SJCRH30 (cell line): ENCODE results near the gene UPK3A. TPM values are rescaled to one million over a fixed set of nuclear protein-coding genes. Genes with fewer than 3 reads are reported as not detected.
"Not testable (repeated sequence)": the region's sequence is repeated elsewhere in the genome, so short reads cannot be mapped to it uniquely, and the experiment has no call there.

Source experiments
- DNase-seq, 2 experiments: peaks; one replicate each; pipeline ENCODE4 v3.0.0-alpha.2; 2015 to 2020
- H3K27ac ChIP-seq: fragments of 250-450 bp; sonication (Bioruptor Pico); 2 replicates; pipeline ENCODE4 v1.5.1; 2020; ENCODE audit warnings: mild to moderate bottlenecking, moderate library complexity
- H3K27me3 ChIP-seq: fragments of 250-450 bp; sonication (Bioruptor Pico); 2 replicates; pipeline ENCODE4 v1.5.1; 2020; ENCODE audit warnings: mild to moderate bottlenecking, moderate library complexity
- H3K36me3 ChIP-seq: fragments of 250-450 bp; sonication (Bioruptor Pico); 2 replicates; pipeline ENCODE4 v1.5.1; 2020; ENCODE audit warnings: mild to moderate bottlenecking, moderate library complexity
- H3K4me1 ChIP-seq: fragments of 250-450 bp; sonication (Bioruptor Pico); 2 replicates; pipeline ENCODE4 v1.5.1; 2020; ENCODE audit warnings: mild to moderate bottlenecking, moderate library complexity
- H3K4me3 ChIP-seq: fragments of 250-450 bp; sonication (Bioruptor Pico); 2 replicates; pipeline ENCODE4 v1.5.1; 2020; ENCODE audit warnings: mild to moderate bottlenecking, moderate library complexity
- H3K9me3 ChIP-seq: fragments of 250-450 bp; sonication (Bioruptor Pico); replicated peaks from 2 replicates; pipeline ENCODE4 v1.5.1; 2020; ENCODE audit warnings: mild to moderate bottlenecking, moderate library complexity
- total RNA-seq: library from RNA; depleted of rRNA; stranded (reverse); fragments of >200 nt; shearing (Covaris generic); gene quantifications from 2 replicates; pipeline ENCODE4 v1.2.3, GENCODE V29; 2014

The UPK3A gene
- total RNA-seq, 1 experiment from 2014 or later = not detected

DNA sequence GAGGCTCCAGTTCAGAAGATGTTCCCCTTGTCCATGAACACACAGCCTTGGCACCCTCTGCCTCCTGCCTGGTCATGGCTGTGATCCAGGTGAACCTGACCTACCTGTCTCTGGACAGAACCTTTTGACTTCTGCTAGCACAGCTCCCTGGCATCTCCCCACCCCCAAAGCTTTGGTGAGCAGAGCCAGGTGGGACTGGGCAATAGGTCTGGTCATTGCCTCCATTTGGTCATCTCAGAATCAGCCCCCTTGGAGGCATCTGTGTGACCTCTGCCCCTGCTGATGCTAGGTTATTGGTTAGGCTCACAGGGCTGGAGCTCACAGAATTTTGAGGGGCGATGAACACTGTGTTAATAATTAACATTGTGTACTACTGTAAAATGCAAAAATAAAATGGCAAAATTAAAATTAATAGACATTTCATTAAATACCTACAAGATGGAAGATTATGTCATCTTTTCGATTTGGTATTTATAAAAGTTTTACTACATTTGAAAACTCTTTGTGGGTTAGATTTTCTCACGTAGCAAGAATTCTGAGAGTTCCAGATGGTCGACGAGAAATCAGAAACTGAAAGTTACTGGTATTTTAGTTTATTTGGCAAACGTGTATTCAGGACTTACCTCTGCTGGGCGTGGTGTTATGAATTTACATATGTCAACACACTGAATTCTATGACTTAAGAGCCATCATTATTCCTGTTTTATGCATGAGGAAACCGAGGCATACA, 35.8 kb upstream of the UPK3A start:
- Histone ChIP-seq H3K27me3 (no peaks in the 10 kb centered on the region), H3K36me3 (no peaks in the 10 kb centered on the region), H3K4me1 (no peaks in the 10 kb centered on the region), H3K4me3 (no peak overlapping the region), H3K27ac (no peak overlapping the region), H3K9me3 (no peaks in the 10 kb centered on the region)
- DNase-seq = no peak

DNA sequence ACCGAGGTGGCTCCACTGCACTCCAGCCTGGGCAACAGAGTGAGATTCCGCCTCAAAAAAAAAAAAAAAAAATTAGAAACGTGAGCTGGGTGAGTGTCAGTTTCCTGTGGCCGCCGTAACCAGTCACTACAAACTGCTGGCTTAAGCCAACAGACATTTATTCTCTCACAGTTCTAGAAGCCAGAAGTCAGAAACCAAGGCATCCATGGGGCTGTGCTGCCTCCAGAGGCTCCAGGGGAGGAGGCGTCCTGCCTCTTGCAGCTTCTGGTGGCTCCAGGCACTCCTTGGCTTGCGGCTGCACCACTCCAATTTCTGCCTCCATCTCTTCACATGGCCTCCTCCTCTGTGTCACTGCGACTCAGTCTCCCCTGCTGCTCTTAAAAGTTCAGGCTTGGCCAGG, 32.9 kb upstream of the UPK3A start:
- Histone ChIP-seq H3K27me3 (no peaks in the 10 kb centered on the region), H3K27ac (no peak overlapping the region)
- DNase-seq = no peak

GRCh38 chr22:45253039-45253641, 31.6 kb upstream of the UPK3A start:
- H3K27ac ChIP-seq = no peak overlapping the region
- no peak for DNase-seq
- no peaks in the 10 kb centered on the region for H3K9me3 ChIP-seq
- H3K27me3 ChIP-seq = no peaks in the 10 kb centered on the region
- no peaks in the 10 kb centered on the region for H3K36me3 ChIP-seq
- H3K4me1 ChIP-seq = no peaks in the 10 kb centered on the region
- H3K4me3 ChIP-seq = no peak overlapping the region

More for the DNA sequence above, 32.9 kb upstream of the UPK3A start:
- no peaks in the 10 kb centered on the region for H3K9me3 ChIP-seq
- no peaks in the 10 kb centered on the region for H3K36me3 ChIP-seq
- no peaks in the 10 kb centered on the region for H3K4me1 ChIP-seq
- H3K4me3 ChIP-seq = no peak overlapping the region

DNA sequence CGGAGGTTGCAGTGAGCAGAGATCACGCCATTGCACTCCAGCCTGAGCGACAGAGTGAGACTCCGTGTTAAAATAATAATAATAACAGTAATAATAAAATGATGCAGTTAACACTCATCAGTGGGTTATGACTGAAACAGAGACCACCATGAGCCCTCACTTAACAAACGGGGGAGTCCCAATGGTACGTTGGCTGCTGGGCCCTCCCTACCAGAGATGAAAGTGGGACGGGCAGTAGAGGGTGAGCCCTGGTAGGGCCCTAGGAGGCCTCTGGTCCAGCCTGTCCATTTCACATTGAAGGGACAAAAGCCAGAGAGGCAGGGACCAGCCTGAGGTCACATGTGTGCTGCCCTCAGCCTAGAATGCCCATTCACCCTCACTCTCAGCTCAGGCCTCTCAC, 30.4 kb upstream of the UPK3A start:
- Histone ChIP-seq H3K27me3 (no peaks in the 10 kb centered on the region), H3K27ac (no peak overlapping the region), H3K4me3 (no peak overlapping the region), H3K9me3 (no peaks in the 10 kb centered on the region), H3K4me1 (no peaks in the 10 kb centered on the region), H3K36me3 (no peaks in the 10 kb centered on the region)
- no peak for DNase-seq

- no peaks in the 10 kb centered on the region for H3K27me3 ChIP-seq
- no peaks in the 10 kb centered on the region for H3K36me3 ChIP-seq
- no peaks in the 10 kb centered on the region for H3K9me3 ChIP-seq
- no peaks in the 10 kb centered on the region for H3K4me1 ChIP-seq
- H3K4me3 ChIP-seq = no peak overlapping the region
- no peak for DNase-seq
- H3K27ac ChIP-seq = no peak overlapping the region
Observed at GRCh38 chr22:45254789-45255278, 29.9 kb upstream of the UPK3A start.

GRCh38 chr22:45257941-45258340, 26.8 kb upstream of the UPK3A start:
- not testable (repeated sequence) for H3K27me3 ChIP-seq, DNase-seq, H3K27ac ChIP-seq, H3K4me3 ChIP-seq, H3K4me1 ChIP-seq, H3K9me3 ChIP-seq, H3K36me3 ChIP-seq

GRCh38 chr22:45259754-45260394, 24.9 kb upstream of the UPK3A start:
- H3K27me3 ChIP-seq = no peaks in the 10 kb centered on the region
- H3K9me3 ChIP-seq = no peaks in the 10 kb centered on the region
- H3K27ac ChIP-seq = no peak overlapping the region
- no peak for DNase-seq
- no peaks in the 10 kb centered on the region for H3K36me3 ChIP-seq
- no peaks in the 10 kb centered on the region for H3K4me1 ChIP-seq
- H3K4me3 ChIP-seq = no peak overlapping the region

- not testable (repeated sequence) for H3K4me3 ChIP-seq, DNase-seq, H3K27me3 ChIP-seq, H3K4me1 ChIP-seq, H3K27ac ChIP-seq, H3K9me3 ChIP-seq, H3K36me3 ChIP-seq
Observed at GRCh38 chr22:45260395-45260759, 24.4 kb upstream of the UPK3A start.

DNA sequence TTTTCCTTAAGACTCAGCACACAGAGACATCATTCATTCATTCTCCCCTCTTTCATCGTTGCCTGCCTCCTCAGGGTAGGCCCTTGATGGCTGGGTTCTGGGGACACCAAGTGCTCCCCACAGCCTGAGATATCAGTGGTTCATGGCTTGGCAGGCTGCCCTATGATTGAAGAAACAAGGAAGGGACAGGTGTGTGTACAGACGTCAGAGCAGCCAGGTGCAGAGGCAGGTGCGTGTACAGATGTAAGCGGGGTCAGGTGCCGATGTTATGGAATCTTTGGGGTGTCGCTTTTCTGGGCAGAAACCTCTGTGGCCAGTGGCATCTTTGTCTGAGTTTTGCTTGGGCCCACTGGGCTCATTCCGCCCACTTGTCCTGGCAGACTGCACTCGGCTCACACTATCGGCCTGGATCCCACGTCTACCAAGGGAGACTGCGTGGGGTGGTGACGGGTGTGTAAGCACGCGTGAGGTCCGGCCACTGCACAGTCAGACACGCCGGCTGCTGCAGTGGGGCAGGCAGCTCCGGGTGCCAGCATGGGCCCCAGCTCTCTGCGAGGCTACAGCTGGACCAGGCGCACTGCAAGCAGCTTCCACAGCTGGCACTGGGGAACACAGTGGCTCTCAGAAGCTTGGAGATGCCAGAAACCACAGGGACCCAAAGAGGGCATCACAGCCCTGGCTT, 23.2 kb upstream of the UPK3A start:
- Histone ChIP-seq H3K27ac (no peak overlapping the region), H3K4me3 (no peak overlapping the region), H3K4me1 (no peaks in the 10 kb centered on the region), H3K9me3 (no peaks in the 10 kb centered on the region), H3K36me3 (no peaks in the 10 kb centered on the region), H3K27me3 (no peaks in the 10 kb centered on the region)
- no peak for DNase-seq

GRCh38 chr22:45262195-45262930, 22.4 kb upstream of the UPK3A start:
- no peaks in the 10 kb centered on the region for H3K27me3 ChIP-seq
- H3K36me3 ChIP-seq = no peaks in the 10 kb centered on the region
- H3K4me1 ChIP-seq = no peaks in the 10 kb centered on the region
- no peak overlapping the region for H3K27ac ChIP-seq
- no peak for DNase-seq
- H3K4me3 ChIP-seq = no peak overlapping the region
- H3K9me3 ChIP-seq = no peaks in the 10 kb centered on the region

DNA sequence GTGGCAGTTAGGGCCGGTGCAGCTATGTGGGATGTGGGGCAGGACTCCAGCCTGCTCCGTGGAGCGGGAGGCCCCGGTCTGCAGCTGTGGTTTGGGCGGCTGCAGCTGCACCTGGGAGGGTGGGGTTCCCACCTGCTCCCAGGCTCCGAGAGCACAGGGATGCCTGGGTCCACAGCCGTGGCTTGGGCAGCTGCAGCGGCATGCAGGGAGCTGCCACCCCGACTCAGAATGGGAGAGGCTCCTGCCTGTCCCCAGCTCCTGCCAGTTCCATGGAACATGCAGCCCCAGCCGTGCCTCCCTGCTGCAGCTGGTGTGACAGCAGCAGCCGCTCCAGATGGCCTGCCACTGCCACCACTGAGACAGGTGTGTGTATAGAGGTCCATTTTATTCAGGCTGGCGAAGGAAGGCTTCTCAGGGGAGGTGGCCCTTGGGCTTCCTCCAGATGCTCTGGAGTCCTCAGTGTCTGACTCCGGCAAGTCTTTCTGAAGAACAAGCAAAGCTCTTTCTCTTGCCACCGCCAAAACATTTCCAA, 21.8 kb upstream of the UPK3A start:
- H3K9me3 ChIP-seq = no peaks in the 10 kb centered on the region
- no peaks in the 10 kb centered on the region for H3K4me1 ChIP-seq
- no peak overlapping the region for H3K4me3 ChIP-seq
- no peak overlapping the region for H3K27ac ChIP-seq
- H3K27me3 ChIP-seq = no peaks in the 10 kb centered on the region
- peak in 1 of 2 experiments; percentile 44 for DNase-seq
- no peaks in the 10 kb centered on the region for H3K36me3 ChIP-seq

DNA sequence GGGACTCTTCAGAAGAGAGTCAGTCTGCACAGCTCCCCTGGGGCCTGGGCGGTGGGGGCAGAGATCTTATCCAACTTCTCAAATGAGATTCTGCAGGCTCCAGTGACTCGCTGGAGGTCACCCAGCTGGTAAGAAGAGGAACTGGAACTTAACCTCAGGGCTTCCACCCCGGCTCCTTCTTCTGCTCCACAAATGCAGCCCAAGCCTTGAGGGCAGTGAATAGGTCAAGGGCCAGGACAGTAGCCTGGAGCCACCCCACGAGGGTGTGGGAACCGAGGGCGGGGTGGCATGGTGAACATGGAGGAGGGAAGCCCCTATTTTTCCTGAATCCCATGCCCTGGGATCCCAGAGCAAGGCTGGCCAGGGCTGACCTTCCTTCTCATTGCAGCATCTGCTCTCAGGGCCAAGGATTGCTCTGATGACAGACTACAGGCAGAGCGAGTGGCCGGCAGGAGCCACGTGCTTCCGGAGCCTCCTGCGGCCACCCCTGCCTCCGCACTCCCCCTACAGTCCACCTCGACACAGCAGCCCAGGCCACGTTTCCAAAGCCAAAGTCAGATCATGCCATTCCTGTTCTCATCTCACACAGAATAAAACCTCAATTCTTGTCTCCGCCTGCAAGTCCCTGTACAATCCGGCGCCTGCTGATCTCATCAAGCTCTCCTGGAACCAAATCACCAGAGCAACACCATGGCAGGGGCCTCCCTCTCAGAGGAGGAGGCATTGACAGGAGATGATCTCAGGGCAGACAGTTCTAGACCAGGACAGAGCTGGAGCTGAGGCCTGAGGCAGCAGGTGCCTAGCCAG, 21.1 kb upstream of the UPK3A start:
- DNase-seq = peak; percentile 55 to 69
- no peaks in the 10 kb centered on the region for H3K4me1 ChIP-seq
- no peaks in the 10 kb centered on the region for H3K9me3 ChIP-seq
- H3K36me3 ChIP-seq = no peaks in the 10 kb centered on the region
- no peak overlapping the region for H3K27ac ChIP-seq
- H3K4me3 ChIP-seq = no peak overlapping the region
- no peaks in the 10 kb centered on the region for H3K27me3 ChIP-seq

DNA sequence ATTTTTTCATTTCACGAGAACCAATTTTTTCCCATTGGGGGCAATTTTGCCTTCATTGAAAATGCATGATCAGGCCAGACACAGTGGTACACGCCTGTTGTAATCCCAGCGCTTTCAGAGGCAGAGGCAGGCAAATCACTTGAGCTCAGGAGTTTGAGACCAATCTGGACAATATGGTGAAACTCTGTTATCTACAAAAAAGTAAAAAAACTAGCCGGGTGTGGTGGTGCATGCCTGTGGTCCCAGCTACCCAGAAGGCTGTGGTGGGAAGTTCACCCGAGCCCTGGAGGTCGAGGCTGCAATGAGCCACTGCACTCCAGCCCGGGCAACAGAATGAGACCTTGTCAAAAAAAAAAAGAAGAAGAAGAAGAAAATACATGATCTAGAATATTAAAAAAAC, 19.2 kb upstream of the UPK3A start:
- Histone ChIP-seq H3K27me3 (peaks cover 5% of the 10 kb centered on the region; the same call in 1 of the 2 replicates), H3K27ac (no peak overlapping the region), H3K36me3 (no peaks in the 10 kb centered on the region), H3K4me3 (no peak overlapping the region), H3K4me1 (peaks cover 4% of the 10 kb centered on the region), H3K9me3 (no peaks in the 10 kb centered on the region)
- no peak for DNase-seq
